Prostate gland (tissue), 2 donors: Measurements from ENCODE around the gene ETV6.

Source experiments
- POLR2A ChIP-seq: fragments of 450-650 bp; IDR thresholded peaks from one replicate; pipeline ENCODE4 v1.6.1; 2016; ENCODE audit warnings: antibody characterized with exemption, mild to moderate bottlenecking
- POLR2AphosphoS5 ChIP-seq: sonication (generic); formaldehyde crosslinking; IDR thresholded peaks from one replicate; pipeline ENCODE4 v1.6.1; 2017; ENCODE audit warnings: antibody characterized with exemption
- TF ChIP-seq, protein P1 (sequence below), 4 experiments: fragments of 200-600 bp in 2 of 4; fragments of 450-650 bp in 2 of 4; sonication (generic) in 2 of 4; IDR thresholded peaks; 1 replicate in 3 of 4; 2 replicates in 1 of 4; pipeline ENCODE4 v1.5.1; 2016 to 2019; ENCODE audit warnings: antibody characterized with exemption in 4 of 4, mild to moderate bottlenecking in 2 of 4, moderate library complexity in 2 of 4

DNA sequence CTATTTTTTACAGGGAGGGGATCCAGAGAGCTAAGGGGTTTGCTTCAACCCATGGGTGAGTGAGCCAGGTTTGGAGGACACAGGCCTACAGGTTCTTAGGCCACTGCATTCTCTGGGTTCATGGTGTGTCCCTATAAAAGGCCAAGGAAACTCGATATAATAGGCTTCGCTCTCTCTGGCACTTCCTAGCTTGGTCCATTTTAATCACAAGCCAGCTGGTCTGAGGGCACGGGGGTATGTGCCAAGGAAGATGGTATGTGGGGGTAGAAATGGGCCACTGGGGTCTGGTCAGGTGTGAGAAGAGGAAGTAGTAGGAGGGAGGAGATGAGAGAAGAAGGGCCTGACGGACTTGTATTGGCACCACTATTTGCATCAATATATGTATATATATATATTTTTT is 4.9 kb downstream of the ETV6 start:
- TF ChIP-seq, protein P1, sequence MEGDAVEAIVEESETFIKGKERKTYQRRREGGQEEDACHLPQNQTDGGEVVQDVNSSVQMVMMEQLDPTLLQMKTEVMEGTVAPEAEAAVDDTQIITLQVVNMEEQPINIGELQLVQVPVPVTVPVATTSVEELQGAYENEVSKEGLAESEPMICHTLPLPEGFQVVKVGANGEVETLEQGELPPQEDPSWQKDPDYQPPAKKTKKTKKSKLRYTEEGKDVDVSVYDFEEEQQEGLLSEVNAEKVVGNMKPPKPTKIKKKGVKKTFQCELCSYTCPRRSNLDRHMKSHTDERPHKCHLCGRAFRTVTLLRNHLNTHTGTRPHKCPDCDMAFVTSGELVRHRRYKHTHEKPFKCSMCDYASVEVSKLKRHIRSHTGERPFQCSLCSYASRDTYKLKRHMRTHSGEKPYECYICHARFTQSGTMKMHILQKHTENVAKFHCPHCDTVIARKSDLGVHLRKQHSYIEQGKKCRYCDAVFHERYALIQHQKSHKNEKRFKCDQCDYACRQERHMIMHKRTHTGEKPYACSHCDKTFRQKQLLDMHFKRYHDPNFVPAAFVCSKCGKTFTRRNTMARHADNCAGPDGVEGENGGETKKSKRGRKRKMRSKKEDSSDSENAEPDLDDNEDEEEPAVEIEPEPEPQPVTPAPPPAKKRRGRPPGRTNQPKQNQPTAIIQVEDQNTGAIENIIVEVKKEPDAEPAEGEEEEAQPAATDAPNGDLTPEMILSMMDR (IDR thresholded peaks at IDR 0.05), result no peak
- TF ChIP-seq POLR2AphosphoS5 (no peak), POLR2A (no peak)
